Middle frontal gyrus (tissue), 1 donor: ENCODE results near the gene ARHGEF3.
"Not testable (repeated sequence)": the region's sequence is repeated elsewhere in the genome, so short reads cannot be mapped to it uniquely, and the experiment has no call there.

ENCODE experiments used
- DNase-seq: peaks from one replicate; pipeline ENCODE4 v3.0.0-alpha.2; 2015; ENCODE audit warnings: low spot score; ENCODE audit errors: extremely low spot score

ARHGEF3 gene

DNA sequence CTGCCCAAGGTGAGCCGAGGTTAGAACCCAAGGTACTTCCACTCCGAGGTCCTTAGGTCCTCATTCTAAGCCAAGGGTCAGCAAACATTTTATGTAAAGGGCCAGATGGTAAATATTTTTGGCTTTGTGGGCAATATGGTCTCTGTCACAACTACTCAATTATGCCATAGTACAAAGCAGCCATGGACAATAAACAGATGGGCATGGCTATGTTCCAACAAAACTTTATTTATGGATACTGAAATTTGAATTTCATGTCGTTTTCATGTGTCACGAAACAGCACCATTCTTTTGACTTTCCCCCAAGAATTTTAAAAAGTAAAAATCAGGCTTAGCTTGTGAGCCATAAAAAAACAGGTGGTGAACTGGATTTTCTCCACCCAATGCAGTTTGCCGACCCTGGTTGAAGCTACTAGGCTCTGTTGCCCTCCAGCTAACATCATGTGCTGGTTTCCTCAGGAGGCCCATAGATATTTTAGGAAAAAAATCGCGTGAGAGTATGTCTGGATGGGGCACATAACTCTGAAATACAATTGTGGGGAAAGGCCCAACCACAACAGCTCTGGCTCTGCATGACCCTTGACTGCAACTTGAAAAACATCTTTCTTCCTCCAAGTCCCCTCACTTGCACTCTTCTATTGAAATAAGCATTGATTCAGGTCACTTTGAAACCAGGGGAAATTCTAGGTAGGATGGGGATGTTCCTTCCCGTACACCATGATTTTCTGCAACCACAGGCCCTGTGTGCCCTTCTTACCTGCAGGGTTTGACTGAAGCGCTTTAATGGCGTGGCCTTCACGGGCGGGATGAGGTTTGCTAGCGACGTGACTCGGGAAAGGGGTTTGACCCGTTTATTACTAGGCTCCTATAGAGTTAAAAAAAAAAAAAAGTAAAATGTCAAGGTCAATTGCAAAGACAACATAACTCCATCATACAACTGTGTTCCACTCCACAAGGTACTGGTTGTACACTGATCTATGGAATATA lies 28.5 kb downstream of the ARHGEF3 start:
- no peak for DNase-seq

DNA sequence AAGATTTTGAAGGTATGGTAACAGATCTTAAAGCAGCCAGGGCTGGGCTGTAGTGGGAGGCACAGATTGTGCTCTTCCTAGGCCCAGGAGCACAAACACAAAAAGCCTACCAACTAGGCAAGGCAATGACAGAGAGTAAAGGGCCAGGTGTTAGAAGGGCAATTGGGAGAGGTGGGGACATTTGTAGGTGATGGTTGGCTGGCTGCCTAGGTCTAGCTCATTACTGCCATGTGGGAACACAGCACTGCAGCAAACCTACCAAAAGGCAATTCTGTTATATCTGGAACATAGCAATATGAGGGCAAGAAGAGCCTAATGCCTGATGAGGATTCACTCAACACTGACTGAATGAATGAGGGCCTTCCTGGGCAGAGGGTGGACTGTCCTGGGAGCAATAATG lies 30.4 kb downstream of the ARHGEF3 start:
- no peak for DNase-seq

DNA sequence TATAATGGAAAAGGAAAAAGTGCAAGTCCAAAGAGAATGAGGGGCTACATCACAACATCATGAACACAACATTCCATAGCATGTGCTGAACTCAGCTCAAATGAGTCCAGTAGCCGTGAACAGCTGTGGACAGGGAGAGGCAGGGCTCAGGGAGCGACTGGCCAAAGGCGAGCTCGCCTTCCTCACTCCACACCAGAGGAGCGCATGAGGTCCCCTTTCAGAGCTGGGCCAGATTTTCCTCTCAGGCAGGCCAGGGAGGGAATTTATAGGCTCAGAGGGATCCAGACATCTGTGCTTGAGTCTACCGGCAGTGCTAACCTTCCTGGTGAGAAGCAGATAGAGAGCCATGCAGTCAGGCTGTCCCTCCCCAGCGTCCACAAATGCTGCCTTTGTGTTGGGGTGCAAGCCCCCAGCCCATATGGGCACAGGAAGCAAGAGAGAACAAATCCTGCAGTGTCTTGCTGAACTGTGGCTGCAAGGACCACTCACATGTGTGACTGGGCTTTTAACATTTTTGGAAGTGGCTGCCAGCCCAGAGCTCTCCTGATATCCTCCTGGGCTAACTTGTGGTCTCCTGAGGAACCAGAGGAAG lies 32.5 kb downstream of the ARHGEF3 start:
- DNase-seq, result no peak

DNA sequence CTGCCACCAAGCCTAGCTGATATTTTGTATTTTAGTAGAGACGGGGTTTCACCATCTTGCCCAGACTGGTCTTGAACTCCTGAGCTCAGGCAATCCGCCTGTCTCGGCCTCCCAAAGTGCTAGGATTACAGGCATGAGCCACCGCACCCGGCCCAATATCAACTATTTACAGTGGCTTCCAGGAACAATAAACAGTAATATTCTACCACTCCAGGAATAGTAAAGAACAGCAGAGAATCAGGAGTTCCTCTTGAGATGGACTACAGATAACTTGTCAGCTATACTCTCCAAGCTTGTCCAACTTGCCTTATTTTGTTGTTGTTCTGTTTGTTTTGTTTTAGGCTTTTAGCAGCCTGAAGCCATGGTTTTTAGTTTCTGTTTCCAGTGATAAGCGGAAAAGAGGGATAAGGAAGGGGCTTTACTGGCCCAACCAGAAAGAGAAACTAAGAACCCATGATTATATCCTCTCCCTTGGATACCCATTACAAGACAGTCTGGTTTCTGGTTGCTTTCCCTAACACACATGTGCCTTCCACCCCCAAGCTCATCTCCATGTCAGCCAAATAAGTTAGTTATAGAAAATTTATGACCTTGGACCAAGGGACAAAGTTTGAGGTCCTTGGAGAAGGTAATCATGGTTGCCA lies 36.7 kb downstream of the ARHGEF3 start:
- DNase-seq, result no peak

GRCh38 chr3:56764184-56764583 lies 37.6 kb downstream of the ARHGEF3 start:
- no peak for DNase-seq

DNA sequence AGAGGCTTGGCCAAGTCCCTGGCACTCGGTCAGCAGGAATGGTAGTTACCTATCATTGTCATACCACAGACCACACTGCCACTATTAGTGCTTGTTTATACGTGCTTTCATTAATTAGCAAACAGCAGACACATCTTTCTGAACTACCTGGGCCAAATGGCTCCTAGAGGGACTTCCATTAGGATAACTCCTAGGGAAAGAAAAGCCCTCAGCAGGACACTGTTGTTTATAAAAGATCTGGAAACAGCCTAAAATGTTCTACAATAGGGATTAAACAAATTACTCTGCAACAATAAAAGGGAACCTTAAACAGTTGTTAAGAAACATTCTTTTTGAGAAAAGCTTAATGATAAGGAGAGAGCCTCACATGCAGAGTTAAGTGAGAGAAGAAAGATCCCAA lies 38.5 kb downstream of the ARHGEF3 start:
- DNase-seq, result no peak

GRCh38 chr3:56762718-56763117 lies 39.0 kb downstream of the ARHGEF3 start:
- no peak for DNase-seq

GRCh38 chr3:56761887-56762651 lies 39.7 kb downstream of the ARHGEF3 start:
- no peak for DNase-seq

DNA sequence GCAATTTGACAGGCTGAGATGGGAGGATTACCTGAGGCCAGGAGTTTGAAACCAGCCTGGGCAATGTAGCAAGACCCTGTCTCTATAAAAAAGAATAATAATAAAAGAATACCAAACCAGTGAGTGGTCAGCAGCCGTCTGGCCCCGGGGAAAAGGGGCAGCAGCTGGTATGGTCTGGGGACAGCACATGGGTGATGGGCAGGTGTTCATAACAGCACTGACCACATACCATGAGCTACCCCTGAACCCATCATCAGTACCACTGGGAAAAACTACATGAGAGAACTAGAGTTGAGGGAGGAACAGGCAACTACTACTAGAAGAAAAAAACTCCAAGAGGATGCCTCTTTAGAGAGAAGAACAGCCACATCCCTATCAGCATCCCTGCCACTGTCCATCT lies 40.7 kb downstream of the ARHGEF3 start:
- DNase-seq, result no peak

DNA sequence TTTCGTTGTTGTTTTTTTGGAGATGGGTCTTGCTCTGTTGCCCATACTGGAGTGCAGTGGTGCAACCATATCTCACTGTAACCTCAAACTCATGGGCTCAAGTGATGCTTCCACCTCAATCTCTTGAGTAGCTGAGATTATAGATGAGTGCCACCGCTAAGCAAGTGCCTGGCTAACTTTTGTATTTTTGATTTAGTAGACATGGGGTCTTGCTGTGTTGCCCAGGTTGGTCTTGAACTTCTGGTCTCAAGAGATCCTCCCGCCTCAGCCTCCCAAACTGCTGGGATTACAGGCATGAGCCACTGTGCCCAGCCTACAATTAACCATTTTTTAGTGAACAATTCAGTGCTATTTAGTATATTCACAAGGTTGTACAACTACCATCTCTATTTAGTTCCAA lies 42.2 kb downstream of the ARHGEF3 start:
- no peak for DNase-seq

DNA sequence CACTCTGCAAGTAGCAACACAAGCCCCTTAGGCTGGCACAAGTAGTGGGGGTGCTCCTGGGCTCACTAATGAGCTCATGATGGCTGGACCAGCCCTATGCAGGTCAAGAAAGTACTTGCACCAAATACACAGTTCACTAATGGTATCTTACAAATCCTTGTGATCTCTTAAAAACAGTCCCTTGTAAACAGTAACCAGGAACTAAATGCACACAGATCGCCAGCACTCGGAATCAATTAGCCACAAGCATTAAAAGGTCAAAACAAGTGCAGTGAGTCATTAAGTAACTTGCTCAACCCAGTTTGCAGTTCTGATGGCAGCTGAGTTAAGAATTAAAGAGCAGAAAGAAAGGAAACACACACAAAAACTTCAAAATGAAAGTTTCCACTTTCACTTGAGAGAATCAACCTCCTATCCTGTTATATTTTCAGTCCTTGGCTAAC lies 43.2 kb downstream of the ARHGEF3 start:
- DNase-seq, result no peak

- not testable (repeated sequence) for DNase-seq
Measured at GRCh38 chr3:56758042-56758441, 43.7 kb downstream of the ARHGEF3 start.

- DNase-seq, result no peak
Measured at GRCh38 chr3:56754741-56755417, 46.9 kb downstream of the ARHGEF3 start.

DNA sequence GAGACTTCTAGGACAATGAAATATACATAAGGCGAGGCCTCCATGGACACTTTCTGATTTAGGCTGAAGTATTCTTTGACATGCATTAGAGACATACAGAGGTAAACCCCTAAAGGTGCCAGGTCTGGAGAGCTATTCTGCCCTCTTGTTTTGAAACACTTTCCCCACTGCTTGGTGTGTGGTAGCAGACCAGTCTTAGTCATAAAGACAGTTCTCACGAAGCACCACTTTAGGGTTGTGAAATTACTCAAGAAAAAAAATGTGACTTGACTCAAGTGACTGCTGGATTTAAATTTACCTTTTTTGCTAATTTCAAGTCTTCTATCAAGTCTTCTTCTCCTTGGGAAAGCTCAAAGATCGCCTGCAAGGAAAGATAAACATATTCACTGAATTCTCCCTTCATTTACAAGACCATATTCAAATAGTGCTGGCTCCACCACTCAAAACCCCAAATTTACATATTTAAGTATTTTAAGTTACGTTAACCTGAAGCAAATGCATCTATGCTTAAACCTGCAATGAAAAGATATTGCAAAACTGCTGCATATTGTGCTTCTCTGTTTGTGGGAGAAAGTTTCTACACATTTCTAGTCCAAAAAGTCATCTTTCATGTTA lies 48.4 kb downstream of the ARHGEF3 start:
- no peak for DNase-seq

DNA sequence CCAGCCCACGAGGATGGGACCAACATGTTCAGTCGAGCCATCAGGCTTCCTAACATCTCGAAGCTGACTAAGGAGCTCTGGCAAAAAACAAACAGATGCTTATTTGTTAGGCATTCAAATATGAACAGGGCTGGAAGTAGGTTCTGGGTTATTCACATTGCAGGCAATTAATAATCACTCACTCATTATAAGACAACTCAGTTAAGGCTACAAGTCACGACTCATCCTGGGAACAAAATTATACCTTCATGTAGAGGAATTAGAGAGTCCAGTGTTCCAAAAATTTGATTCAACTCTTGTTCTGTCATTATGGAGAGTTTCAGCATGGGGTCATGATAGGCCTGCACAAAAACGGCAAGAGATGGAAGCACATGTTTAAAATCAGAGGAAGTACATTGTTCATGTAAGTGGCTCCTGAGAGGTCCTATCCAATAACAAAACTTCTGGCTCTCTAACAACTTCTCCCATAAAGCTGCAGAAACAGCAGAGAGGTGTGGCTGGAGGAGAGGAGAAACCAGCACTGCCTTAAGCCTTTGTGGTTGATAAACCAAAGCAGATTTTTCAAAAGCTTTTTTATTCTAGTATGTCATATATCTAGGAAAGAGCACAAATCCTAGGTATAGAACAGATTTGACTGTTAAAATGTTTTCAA lies 50.6 kb downstream of the ARHGEF3 start:
- no peak for DNase-seq

GRCh38 chr3:56748663-56749231 lies 53.0 kb downstream of the ARHGEF3 start:
- DNase-seq, result no peak

- no peak for DNase-seq
Measured at GRCh38 chr3:56747150-56747549, 54.6 kb downstream of the ARHGEF3 start.

GRCh38 chr3:56744016-56744415 lies 57.7 kb downstream of the ARHGEF3 start:
- no peak for DNase-seq

GRCh38 chr3:56742887-56743286 lies 58.9 kb downstream of the ARHGEF3 start:
- no peak for DNase-seq

DNA sequence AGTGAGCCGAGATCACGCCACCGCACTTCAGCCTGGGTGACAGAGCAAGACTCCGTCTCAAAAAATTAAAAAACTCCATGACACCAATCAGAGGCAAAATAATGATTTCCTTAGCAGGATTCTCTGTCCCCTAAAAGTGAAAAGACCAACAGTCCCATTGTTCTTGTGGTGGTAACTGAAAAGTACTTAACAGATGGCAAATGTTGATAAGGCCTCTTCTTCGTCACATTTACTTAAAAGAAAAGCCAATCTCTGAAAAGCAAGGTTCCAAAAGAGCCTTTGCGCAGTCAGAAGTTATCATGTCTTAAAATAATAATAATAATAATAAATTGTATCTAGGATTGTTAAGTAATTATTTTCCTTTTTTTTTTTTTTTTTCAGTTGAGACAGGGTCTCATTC lies 62.7 kb downstream of the ARHGEF3 start:
- DNase-seq, result no peak
